Stimulated activated CD8-positive, alpha-beta memory T cell treated with anti-CD3 and anti-CD28 coated beads, Interleukin-12 subunit alpha, Interleukin-12 subunit beta, amount 100 ng/mL, for 24 hours (primary cell): ENCODE measurements around the gene KCNT1.

Experiments
- DNase-seq: peaks from one replicate; pipeline ENCODE4 v3.0.0-alpha.2; 2020; ENCODE audit errors: extremely low read depth

KCNT1 gene

DNA sequence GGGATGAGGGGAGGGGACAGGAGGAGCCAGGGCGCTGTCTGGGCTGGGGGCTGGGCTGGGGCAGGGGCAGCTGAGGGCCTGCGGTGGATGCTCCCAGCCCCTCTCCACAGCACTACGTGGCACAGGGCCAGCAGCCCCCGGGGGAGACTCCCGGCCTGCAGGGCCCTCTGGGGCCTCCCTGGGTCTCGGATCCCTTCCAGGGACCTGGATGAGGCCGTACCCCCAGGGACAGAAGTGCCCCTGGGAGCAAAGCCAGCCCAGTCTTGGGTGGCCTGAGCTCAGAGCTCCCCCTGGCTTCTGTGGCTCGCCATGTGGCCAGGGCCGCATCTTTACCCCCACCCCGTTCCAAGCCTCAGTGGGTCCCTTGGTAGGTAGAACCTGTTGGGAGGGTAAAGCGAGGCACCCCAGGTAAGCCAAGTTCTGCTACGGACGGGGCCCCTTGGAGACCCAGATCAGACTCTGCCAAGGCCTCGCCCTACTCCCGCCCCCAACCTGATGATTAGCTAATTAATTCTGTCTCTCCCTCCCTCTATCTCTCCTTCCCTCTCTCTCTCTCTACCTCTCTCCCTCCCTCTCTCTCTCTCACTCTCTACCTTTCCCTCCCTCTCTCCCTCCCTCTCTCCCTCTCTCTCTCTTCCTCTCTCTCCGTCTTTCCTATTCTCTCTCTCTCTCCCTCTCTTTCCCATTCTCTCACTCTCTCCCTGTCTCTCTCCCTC lies 24.3 kb downstream of the KCNT1 start:
- DNase-seq, result no peak

DNA sequence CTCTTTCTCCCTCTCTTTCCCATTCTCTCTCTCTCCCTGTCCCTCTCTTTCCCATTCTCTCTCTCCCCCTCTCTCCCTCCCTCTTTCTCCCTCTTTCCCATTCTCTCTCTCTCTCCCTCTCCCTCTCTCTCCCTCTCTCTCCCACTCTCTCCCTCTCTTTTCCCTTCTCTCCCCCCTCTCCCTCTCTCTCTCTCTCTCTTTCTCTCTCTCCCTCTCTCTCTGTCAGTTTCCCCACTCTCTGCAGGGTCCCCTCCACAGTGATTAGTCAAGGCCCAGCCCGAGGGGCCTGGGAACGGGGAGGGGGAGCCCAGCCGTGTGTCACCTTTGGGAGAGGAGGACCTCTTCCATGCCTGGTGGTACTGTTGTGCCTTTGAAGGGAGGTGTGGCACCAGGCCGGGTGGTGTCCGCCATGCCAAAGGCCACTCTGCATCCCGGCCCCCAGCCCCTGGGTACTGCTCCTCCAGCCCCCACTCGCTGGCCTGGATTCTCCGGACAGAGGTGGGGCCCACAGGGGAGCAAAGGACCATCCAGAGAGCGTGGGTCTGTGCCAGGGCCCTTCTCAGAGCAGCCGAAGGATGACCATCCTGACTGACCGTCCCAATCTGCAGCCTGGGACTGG lies 25.4 kb downstream of the KCNT1 start:
- no peak for DNase-seq

- no peak for DNase-seq
These were observed 26.6 kb downstream of the KCNT1 start for GRCh38 chr9:135728436-135729110.

GRCh38 chr9:135729480-135729879 lies 27.5 kb downstream of the KCNT1 start:
- no peak for DNase-seq

DNA sequence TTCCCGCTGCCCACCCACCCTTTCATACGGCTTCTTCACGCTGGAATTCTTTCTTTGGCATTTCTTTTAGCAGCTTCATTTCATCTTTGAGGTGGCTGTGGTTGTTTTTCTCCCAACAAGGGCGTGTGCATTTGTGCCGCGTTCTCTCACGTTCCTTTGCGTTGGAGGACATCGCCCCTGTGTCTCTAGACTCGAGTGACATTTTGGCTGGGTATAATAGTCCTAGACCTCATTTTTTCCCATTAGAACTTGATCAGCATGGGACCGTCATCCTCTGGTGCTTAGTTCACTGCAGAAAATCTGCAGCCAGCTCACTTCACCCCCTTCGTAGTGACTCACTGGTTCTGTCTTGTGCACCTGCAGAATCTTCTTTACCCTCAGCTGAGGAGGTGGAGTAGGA lies 29.5 kb downstream of the KCNT1 start:
- DNase-seq, result no peak

DNA sequence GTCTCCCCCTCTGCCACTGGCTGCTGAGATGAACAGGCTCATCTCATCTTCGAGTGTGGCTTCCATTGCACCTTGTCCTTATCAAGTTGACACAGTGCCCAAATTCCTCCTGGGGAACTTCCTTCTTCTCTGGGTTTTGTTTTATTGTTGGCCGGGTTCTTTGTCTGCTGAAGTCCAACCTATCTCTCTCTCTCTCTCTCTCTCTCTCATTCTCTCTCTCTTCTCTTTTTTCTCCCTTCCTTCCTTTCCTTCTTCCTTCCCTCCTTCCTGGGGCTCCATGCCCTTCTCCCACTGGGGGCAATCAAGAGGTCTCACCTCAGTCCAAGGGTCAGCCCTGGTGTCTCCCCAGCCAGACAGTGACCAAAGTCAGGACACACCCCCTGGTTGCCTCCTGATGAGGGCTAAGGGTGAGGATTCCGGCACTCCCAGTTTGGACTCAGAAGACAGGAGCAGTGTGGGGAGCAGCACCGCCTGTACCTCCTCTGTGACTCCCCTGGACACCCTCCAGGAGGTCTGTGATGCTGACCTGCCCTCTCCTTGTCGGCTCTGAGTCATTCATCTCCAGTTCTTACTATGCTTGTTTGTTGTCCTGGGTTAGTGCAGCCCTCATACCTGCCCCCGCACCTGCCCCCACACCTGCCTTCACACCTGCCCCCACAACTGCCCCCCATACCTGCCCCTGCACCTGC lies 30.7 kb downstream of the KCNT1 start:
- no peak for DNase-seq

DNA sequence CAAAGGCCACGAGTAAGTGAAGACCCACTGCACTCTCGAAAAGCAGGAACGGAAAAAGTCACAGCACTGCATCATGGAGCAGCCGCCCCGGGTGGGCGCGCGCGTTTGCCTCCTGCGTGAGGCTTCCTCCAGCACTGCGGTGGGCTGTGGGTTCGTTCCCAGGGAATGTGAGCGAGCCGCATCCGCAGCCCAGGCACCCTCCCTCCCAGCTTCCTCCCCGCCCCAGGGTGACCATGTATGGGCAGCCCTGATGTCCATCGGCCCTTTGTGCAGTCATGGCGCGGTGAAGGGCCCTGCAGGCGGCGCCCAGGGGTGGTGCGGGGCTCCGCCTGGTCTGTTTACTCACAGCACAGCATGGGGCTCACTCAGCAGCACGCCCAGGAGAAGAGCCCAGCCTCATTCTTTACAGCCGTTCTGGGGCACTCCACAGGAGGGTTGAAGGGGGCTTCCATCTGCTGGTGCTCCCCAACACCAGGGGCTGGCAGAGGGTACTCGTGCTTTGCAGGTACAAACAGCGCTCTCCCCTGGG lies 32.7 kb downstream of the KCNT1 start:
- no peak for DNase-seq

- no peak for DNase-seq
These were observed 34.4 kb downstream of the KCNT1 start for GRCh38 chr9:135736272-135736978.

DNA sequence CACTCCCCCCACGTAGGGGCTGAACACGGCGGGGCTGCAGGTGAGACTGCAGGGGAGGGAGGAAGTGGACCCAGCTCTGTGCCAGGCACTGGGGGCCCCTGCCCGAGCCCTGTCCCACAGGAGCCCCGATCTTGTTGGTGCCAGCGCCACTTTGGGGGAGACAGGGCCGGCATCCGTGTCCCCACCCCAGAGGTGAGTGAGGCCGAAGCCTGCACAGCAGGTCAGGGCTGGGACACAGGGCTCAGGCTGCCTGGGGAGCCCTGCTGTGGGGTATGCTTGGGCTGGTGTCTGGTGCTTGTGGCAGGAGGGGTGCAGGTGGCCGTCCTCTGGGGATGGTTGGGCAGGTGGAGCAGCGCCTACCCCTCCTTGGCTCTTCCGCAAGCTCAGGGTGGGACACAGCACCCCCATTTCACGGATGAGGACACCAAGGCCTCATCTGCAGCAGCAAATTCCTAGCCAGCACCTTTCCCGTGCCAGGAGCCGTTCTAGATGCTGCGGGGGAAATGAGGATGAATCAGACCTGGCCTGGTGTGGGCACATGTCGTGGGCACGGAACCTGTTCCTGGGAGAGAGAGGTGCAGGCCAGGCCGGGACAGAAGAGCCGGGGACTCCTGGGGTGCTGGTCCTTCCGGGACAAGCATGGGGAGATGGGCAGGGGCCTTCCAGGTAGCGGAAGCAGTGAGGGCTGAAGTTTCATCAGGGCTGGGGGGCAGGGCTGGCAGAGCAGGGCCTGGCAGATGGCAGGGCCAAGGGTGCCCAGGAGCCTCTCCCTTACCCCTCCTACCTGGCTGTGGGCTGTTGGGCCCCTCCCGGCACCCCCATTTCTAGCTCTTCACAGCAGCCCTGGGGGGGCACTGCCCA lies 35.2 kb downstream of the KCNT1 start:
- DNase-seq, result no peak

- no peak for DNase-seq
These were observed 36.0 kb downstream of the KCNT1 start for GRCh38 chr9:135737840-135738521.

DNA sequence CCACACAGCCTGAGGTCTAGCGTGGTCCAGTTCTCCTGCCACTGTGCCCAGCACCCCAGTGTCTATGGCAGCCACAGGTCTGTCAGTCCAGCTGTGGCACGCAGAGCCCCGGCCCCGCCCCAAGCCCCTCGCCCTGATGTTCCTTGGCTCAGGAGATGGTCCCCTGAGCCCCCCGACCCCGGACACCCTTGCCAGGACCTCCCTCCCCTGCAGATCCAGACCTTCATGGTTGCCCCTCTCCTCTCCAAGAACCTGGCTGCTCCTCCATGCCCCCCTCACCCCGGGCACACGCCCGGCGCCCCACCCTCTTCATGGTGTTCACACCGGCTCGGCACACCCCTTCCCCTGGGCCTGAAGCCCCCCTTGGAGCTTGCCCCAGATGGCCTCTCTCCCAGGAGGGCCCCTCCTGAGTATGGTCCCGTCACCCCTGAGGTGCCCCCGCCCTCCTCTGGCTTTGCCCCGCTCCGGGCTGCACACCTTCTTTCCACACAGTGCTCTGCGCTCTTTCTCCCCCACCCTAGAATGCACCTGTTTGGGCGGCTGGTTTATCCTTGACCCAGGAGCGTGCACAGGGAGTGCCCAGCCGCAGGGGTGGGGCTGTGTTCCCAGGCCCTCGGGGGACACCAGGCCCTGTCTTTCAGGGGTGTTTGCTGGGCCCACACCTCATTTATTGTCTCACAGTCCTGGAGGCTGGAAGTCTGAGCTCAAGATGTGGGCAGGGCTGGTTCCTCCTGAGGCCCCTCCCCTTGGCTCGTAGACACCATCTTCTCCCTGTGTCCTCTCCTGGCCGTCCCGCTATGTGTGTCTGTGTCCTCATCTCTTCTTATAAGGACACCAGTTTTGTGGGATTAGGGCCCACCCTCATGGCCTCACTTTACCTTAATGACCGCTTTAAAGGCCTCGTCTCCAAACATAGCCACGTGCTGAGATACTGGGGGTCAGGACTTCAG lies 37.6 kb downstream of the KCNT1 start:
- DNase-seq, result no peak

DNA sequence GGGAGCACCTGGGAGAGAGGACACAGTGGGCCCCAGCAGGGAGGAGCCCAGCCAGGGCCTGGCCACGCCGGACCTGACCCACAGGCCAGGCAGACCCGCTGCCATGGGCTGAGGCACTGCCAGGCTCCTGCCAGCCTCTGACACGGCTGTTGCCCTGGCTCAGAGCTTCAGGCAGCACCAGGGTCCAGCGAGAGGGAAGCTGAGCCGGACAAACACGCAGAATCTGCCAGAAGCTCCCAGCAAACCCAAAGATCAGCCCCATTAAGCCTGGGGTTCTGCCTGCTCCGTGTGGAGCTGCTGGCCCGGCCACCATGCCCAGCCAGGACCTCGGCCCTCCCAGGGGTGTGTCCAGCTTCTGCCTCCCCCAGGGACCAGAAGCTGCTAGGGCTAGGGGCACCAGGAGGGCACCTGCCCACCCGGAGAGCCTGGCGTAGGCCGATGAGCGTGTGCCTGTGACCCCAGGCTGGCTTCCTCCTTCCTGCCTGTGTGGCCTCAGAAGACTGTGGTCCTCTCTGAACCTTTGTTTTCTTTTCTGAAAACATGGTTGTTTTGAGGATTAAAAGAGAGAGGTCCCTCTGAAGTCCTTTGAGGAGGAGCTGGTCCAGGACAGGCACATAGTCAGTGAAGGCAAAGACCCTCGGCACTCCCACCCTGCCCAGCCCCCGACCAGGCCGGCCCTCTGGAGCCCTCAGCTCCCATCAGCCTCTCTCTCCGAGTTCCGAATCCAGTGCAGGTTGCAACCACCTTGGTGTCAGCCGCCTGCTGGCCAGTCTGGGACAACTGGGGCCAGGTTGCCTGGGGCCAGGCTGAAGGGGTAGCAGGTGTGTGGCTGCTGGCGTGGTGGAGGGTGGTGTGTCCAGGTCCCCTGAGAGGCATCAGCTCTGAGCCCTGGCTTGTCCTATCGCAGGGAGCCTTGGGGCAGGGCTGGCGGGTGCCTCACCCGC lies 39.6 kb downstream of the KCNT1 start:
- no peak for DNase-seq

- no peak for DNase-seq
These were observed 41.0 kb downstream of the KCNT1 start for GRCh38 chr9:135743021-135743420.

- no peak for DNase-seq
These were observed 41.8 kb downstream of the KCNT1 start for GRCh38 chr9:135743546-135744332.

DNA sequence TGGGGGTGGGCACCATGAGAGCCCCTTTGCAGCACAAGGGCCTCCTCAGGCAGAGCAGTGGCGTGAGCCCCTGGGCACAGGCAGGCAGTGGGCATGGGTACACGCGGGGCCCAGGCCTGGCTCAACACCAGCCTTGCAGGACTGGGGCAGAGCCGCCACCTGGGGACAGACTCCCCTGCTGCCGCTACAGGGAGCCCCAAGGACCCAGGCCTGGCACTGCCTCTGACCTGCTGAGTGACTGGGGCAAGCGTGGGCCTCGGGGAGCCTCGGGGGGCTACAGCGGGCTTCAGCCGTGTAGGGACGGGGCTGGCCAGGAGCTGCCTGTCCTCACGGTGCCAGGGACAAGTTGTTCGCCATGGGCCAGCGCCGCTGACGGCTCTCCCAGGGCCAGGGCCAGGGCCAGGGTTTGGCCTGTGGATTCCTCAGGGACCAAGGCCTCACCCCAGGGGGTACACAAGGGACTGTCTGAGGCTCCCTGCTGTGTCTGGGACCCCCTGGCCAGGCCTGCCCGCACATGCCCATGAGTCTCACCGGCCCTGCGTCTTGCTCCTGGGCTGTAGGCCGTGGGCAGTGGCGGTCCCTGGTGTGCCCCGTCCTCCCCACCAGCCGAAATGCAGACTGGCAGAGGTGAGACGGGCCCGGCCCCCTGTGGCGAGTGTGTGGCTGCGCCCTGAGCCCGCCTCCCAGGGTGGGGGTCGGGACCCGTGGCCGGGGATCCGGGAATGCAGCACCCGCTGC lies 42.5 kb downstream of the KCNT1 start:
- DNase-seq, result no peak

DNA sequence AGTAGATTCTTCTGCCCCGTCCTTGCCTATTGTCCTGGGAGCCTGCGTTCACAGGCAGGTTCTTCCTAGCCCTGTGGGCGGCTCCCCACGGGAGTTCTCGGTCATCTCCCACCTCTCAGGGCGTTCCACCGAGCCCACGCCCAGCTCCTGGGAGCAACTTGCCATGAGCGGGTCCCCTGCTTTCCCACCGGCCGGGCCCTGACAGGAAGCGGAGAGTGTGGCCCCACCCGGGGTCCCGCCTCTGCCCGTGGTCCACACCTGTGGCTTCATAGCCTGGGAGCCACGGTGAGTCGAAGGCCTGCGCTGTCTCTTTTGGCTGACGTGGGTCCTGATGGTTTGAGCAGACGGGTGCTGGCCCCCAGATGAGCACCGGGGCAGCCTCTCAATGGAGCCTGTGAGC lies 43.2 kb downstream of the KCNT1 start:
- no peak for DNase-seq
